Neural crest cell (in vitro differentiated cells): ENCODE results near the gene GRK6. TPM values are rescaled to one million over a fixed set of nuclear protein-coding genes. Genes with fewer than 3 reads are reported as not detected.

ENCODE experiments used
- DNase-seq: peaks from one replicate; pipeline ENCODE4 v3.0.0; 2021; ENCODE audit warnings: low read depth, mixed read lengths, low spot score
- H3K27ac Mint-ChIP-seq: one replicate; pipeline ENCODE4 v1.8.0; 2021; ENCODE audit warnings: mild to moderate bottlenecking, mixed read lengths; ENCODE audit not compliant: unreplicated experiment
- H3K27me3 Mint-ChIP-seq: 2 replicates; pipeline ENCODE4 v1.8.0; 2021; ENCODE audit warnings: low read depth, mild to moderate bottlenecking, mixed read lengths
- H3K36me3 Mint-ChIP-seq: 2 replicates; pipeline ENCODE4 v1.8.0; 2021; ENCODE audit warnings: low read depth, mild to moderate bottlenecking, mixed read lengths
- H3K4me1 Mint-ChIP-seq: 2 replicates; pipeline ENCODE4 v1.8.0; 2021; ENCODE audit warnings: mixed read lengths
- H3K4me3 Mint-ChIP-seq: one replicate; pipeline ENCODE4 v1.8.0; 2021; ENCODE audit warnings: mild to moderate bottlenecking, mixed read lengths
- H3K9me3 Mint-ChIP-seq: 2 replicates; pipeline ENCODE4 v1.8.0; 2021; ENCODE audit warnings: mixed read lengths
- total RNA-seq: library from RNA; stranded (reverse); gene quantifications from 2 replicates; pipeline ENCODE4 v1.2.1, GENCODE V29; 2021
- TF ChIP-seq, protein P1 (sequence below): fragments of 200-600 bp; sonication (generic); conservative IDR thresholded peaks from 2 replicates; pipeline ENCODE4 v1.5.0; 2021; ENCODE audit warnings: antibody characterized with exemption, mild to moderate bottlenecking

The GRK6 gene
- total RNA-seq, 1 donor from 2014 or later: 54.9 TPM

GRCh38 chr5:177430972-177431316, 4.5 kb downstream of the GRK6 start:
- H3K27ac Mint-ChIP-seq: no peak overlapping the region
- no peak for DNase-seq
- peaks cover 21% of the 10 kb centered on the region for H3K4me1 Mint-ChIP-seq
- no peaks in the 10 kb centered on the region for H3K36me3 Mint-ChIP-seq
- H3K4me3 Mint-ChIP-seq: no peak overlapping the region
- no peaks in the 10 kb centered on the region for H3K9me3 Mint-ChIP-seq
- peaks cover 4% of the 10 kb centered on the region for H3K27me3 Mint-ChIP-seq
- TF ChIP-seq, protein P1, sequence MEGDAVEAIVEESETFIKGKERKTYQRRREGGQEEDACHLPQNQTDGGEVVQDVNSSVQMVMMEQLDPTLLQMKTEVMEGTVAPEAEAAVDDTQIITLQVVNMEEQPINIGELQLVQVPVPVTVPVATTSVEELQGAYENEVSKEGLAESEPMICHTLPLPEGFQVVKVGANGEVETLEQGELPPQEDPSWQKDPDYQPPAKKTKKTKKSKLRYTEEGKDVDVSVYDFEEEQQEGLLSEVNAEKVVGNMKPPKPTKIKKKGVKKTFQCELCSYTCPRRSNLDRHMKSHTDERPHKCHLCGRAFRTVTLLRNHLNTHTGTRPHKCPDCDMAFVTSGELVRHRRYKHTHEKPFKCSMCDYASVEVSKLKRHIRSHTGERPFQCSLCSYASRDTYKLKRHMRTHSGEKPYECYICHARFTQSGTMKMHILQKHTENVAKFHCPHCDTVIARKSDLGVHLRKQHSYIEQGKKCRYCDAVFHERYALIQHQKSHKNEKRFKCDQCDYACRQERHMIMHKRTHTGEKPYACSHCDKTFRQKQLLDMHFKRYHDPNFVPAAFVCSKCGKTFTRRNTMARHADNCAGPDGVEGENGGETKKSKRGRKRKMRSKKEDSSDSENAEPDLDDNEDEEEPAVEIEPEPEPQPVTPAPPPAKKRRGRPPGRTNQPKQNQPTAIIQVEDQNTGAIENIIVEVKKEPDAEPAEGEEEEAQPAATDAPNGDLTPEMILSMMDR: no peak

- no peaks in the 10 kb centered on the region for H3K9me3 Mint-ChIP-seq
- TF ChIP-seq, protein P1: no peak
- H3K4me3 Mint-ChIP-seq: no peak overlapping the region
These were observed 5.1 kb downstream of the GRK6 start for GRCh38 chr5:177431317-177432142.

DNA sequence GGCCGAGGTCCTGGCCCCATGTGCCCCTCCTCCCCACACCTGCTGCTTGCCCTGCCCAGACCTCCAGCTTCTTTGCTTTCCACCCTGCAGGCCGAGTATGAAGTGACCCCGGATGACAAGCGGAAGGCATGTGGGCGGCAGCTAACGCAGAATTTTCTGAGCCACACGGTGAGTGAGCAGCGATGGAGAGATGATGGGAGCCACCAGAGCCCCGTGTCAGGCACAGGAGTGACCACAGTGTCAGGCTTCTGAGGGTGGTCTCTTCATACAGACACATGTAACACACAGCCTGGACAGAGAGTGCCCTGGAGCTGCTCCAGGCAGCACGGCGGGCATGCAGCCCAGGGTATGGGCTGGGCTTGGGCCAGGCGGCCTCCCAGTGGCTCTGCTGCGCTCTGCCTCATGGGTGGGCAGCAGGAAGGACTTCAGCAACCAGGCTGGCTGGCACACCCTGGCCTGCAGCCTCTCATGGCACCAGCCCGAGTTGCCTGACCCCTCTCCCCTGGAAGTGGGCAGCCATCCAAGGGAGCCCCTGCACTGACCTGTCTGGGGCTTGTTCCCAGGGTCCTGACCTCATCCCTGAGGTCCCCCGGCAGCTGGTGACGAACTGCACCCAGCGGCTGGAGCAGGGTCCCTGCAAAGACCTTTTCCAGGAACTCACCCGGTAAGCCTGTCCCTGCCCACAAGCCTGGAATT, 5.8 kb downstream of the GRK6 start:
- no peak overlapping the region for H3K27ac Mint-ChIP-seq
- TF ChIP-seq, protein P1: no peak
- DNase-seq: no peak
- peaks cover 13% of the 10 kb centered on the region for H3K4me1 Mint-ChIP-seq
- no peaks in the 10 kb centered on the region for H3K27me3 Mint-ChIP-seq
- H3K9me3 Mint-ChIP-seq: no peaks in the 10 kb centered on the region
- no peak overlapping the region for H3K4me3 Mint-ChIP-seq
- no peaks in the 10 kb centered on the region for H3K36me3 Mint-ChIP-seq

More at GRCh38 chr5:177431317-177432142, 5.1 kb downstream of the GRK6 start:
- H3K4me1 Mint-ChIP-seq: peaks cover 16% of the 10 kb centered on the region
- no peak overlapping the region for H3K27ac Mint-ChIP-seq
- no peaks in the 10 kb centered on the region for H3K36me3 Mint-ChIP-seq
- H3K27me3 Mint-ChIP-seq: no peaks in the 10 kb centered on the region
- DNase-seq: no peak

DNA sequence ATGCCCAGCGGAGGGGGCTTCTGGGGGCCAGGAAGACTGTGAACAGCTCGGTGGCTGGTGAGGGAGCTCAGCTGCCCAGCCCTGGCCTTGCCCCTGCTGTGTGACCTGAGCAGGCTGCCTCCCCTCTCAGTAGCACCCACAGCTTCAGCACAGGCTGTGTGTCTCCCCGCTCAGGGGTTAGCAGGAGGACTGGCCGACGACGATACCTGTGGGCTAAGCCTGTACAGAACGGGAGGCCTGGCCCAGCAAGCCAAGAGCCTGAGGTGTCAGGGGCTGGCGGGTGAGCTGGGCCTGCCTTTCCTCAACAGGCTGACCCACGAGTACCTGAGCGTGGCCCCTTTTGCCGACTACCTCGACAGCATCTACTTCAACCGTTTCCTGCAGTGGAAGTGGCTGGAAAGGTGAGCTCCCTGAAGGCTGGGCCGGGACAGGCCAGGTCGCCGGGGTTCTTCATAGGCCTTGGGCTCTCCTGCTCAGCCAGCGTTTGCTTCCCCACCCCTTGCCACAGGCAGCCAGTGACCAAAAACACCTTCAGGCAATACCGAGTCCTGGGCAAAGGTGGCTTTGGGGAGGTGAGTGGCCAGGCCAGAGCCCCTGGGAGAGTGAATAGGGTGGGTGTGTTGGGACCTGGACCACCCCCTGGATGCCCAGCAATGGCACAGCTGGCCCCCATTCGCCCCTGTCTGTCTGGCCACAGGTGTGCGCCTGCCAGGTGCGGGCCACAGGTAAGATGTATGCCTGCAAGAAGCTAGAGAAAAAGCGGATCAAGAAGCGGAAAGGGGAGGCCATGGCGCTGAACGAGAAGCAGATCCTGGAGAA, 6.6 kb downstream of the GRK6 start:
- no peaks in the 10 kb centered on the region for H3K36me3 Mint-ChIP-seq
- H3K4me1 Mint-ChIP-seq: peaks cover 8% of the 10 kb centered on the region
- DNase-seq: no peak
- TF ChIP-seq, protein P1: no peak
- no peak overlapping the region for H3K4me3 Mint-ChIP-seq
- no peaks in the 10 kb centered on the region for H3K27me3 Mint-ChIP-seq
- H3K9me3 Mint-ChIP-seq: no peaks in the 10 kb centered on the region
- H3K27ac Mint-ChIP-seq: no peak overlapping the region

DNA sequence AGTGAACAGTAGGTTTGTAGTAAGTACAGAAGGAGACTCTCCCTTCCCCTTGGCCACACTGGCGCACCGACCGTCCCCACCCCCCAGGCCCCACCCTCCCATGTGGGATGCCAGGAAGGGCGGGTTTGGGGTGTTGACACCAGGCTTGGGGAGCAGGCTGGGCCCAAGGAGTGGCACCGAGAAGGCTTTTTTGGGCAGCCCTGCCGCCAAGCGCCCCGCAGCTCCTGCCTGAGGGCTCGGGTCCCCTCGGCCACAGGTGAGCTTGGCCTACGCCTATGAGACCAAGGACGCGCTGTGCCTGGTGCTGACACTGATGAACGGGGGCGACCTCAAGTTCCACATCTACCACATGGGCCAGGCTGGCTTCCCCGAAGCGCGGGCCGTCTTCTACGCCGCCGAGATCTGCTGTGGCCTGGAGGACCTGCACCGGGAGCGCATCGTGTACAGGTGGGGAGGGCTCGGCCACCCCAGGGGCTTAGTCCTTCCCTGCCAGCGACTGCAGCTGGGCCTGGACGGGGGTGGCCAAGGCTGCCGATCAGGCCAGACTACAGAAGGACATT, 7.3 kb downstream of the GRK6 start:
- Mint-ChIP-seq H3K4me1 (peaks cover 7% of the 10 kb centered on the region), H3K4me3 (no peak overlapping the region), H3K9me3 (no peaks in the 10 kb centered on the region), H3K27ac (no peak overlapping the region), H3K36me3 (peaks cover 3% of the 10 kb centered on the region), H3K27me3 (no peaks in the 10 kb centered on the region)
- no peak for DNase-seq
- TF ChIP-seq, protein P1: no peak
